Mammary epithelial cell (primary cell): ENCODE measurements around the gene CCDC158.

Experiments used
- EZH2 ChIP-seq: IDR thresholded peaks from 2 replicates; pipeline ENCODE4 v1.6.1; 2012; ENCODE audit warnings: low read length, inconsistent platforms, borderline replicate concordance
- TF ChIP-seq, protein P1 (sequence below), 2 donors: IDR thresholded peaks in 1 of 2; conservative IDR thresholded peaks in 1 of 2; 2 replicates each; pipeline ENCODE4 v1.5.1; 2011 to 2012; ENCODE audit warnings: inconsistent platforms in 2 of 2, low read length in 2 of 2, mild to moderate bottlenecking in 2 of 2, control low read depth in 1 of 2, low read depth in 1 of 2; ENCODE audit not compliant: insufficient read depth in 1 of 2; ENCODE audit errors: extremely low read depth in 1 of 2

DNA sequence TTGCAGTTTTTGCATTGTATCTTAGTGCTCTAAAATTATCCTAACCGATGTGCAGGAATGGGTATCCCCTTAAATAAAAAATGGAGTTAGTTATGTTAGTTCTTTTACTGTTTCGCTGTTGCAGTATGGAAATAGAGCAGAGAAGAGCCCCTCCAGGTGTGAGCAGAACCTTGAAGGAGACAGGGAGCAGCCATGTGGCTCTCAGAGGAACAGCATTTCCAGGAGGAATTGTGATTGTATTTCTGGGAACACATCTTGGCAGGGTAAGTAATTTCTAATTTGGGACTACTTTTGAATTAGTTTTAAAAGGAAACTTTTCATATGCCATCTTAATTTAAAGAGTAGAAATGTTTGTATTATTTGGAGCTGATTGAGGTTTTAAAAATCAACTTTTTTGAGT, 5.3 kb upstream of the CCDC158 start:
- TF ChIP-seq, protein P1, sequence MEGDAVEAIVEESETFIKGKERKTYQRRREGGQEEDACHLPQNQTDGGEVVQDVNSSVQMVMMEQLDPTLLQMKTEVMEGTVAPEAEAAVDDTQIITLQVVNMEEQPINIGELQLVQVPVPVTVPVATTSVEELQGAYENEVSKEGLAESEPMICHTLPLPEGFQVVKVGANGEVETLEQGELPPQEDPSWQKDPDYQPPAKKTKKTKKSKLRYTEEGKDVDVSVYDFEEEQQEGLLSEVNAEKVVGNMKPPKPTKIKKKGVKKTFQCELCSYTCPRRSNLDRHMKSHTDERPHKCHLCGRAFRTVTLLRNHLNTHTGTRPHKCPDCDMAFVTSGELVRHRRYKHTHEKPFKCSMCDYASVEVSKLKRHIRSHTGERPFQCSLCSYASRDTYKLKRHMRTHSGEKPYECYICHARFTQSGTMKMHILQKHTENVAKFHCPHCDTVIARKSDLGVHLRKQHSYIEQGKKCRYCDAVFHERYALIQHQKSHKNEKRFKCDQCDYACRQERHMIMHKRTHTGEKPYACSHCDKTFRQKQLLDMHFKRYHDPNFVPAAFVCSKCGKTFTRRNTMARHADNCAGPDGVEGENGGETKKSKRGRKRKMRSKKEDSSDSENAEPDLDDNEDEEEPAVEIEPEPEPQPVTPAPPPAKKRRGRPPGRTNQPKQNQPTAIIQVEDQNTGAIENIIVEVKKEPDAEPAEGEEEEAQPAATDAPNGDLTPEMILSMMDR (conservative IDR thresholded peaks at IDR 0.05 in 1 of 2, IDR thresholded peaks at IDR 0.05 in 1 of 2; ENCODE audit: extremely low read depth in 1 of 2, insufficient read depth in 1 of 2, low read depth in 1 of 2, low read length in 2 of 2), result peak; percentile 26 to 46
- TF ChIP-seq EZH2, result no peak
